MCF 10A (cell line): ENCODE data around the gene INTS11. TPM values are rescaled to one million over a fixed set of nuclear protein-coding genes. Genes with fewer than 3 reads are reported as not detected.

ENCODE experiments used
- BruUV-seq: library from RNA; stranded (reverse); fragments of 400-500 nt; replicated peaks from 2 replicates; lab custom pipeline; 2021; lab: Mats Ljungman, UMichigan
- CTCF ChIA-PET: fragments of 300-600 bp; sonication (Branson Sonifier 250); formaldehyde crosslinking; extraction: SDS; loops from one replicate; lab custom pipeline; 2021; ENCODE audit warnings: antibody characterized with exemption, inconsistent platforms; lab: Yijun Ruan, JAX
- POLR2A ChIA-PET: fragments of 300-600, 350-650 bp; sonication (Branson Sonifier 250); formaldehyde crosslinking; extraction: SDS; loops from one replicate; lab custom pipeline; 2020; ENCODE audit warnings: antibody characterized with exemption, inconsistent platforms; lab: Yijun Ruan, JAX
- DNase-seq: peaks from one replicate; pipeline ENCODE4 v3.0.0-alpha.2; 2018; ENCODE audit not compliant: unreplicated experiment
- H3K27ac Mint-ChIP-seq: one replicate; pipeline ENCODE4 v1.8.0; 2022; ENCODE audit warnings: mild to moderate bottlenecking, low read depth, mixed read lengths; ENCODE audit not compliant: unreplicated experiment
- H3K27me3 Mint-ChIP-seq: one replicate; pipeline ENCODE4 v1.8.0; 2022; ENCODE audit warnings: mixed read lengths; ENCODE audit not compliant: insufficient read depth, unreplicated experiment
- H3K36me3 Mint-ChIP-seq: one replicate; pipeline ENCODE4 v1.8.0; 2022; ENCODE audit warnings: mild to moderate bottlenecking, moderate library complexity, mixed read lengths; ENCODE audit not compliant: insufficient read depth, unreplicated experiment
- H3K4me1 Mint-ChIP-seq: one replicate; pipeline ENCODE4 v1.8.0; 2022; ENCODE audit warnings: mixed read lengths; ENCODE audit not compliant: insufficient read depth, unreplicated experiment
- H3K4me3 Mint-ChIP-seq: one replicate; pipeline ENCODE4 v1.8.0; 2022; ENCODE audit warnings: mild to moderate bottlenecking, moderate library complexity, mixed read lengths; ENCODE audit not compliant: unreplicated experiment
- H3K9me3 Mint-ChIP-seq: one replicate; pipeline ENCODE4 v1.8.0; 2022; ENCODE audit warnings: mixed read lengths; ENCODE audit not compliant: unreplicated experiment
- intact Hi-C: fragments of 100-400 bp; cut with micrococcal nuclease; formaldehyde crosslinking; loops from 2 replicates; pipeline ENCODE4 v1.14.1; 2022
- total RNA-seq: library from RNA; stranded (reverse); gene quantifications from 2 replicates; pipeline ENCODE4 v1.2.3, GENCODE V29; 2022
- TF ChIP-seq, protein P1 (sequence below): fragments of 200-600 bp; IDR thresholded peaks from one replicate; pipeline ENCODE4 v1.8.0; 2022; ENCODE audit warnings: antibody characterized with exemption, mild to moderate bottlenecking; ENCODE audit not compliant: unreplicated experiment

The INTS11 gene
- total RNA-seq, 1 experiment from 2014 or later = 122 TPM

GRCh38 chr1:1296070-1297061 lies 28.1 kb downstream of the INTS11 start:
- no TSS peak for BruUV-seq
- intact Hi-C loops = loop anchor here (10.0 kb wide), 1 partner anchor 312 kb away; the partner anchor contains the start of gene PERM1
- Mint-ChIP-seq H3K36me3 (peaks cover 23% of the 10 kb centered on the region), H3K4me3 (no peak overlapping the region), H3K9me3 (no peaks in the 10 kb centered on the region), H3K27ac (no peak overlapping the region), H3K4me1 (no peaks in the 10 kb centered on the region), H3K27me3 (no peaks in the 10 kb centered on the region)
- no peak for DNase-seq
- POLR2A ChIA-PET = interaction anchor here (0.6 kb wide), 1 partner anchor 174 kb away, joined by 3 read pairs; no protein-coding TSS in a partner anchor
- TF ChIP-seq, protein P1, sequence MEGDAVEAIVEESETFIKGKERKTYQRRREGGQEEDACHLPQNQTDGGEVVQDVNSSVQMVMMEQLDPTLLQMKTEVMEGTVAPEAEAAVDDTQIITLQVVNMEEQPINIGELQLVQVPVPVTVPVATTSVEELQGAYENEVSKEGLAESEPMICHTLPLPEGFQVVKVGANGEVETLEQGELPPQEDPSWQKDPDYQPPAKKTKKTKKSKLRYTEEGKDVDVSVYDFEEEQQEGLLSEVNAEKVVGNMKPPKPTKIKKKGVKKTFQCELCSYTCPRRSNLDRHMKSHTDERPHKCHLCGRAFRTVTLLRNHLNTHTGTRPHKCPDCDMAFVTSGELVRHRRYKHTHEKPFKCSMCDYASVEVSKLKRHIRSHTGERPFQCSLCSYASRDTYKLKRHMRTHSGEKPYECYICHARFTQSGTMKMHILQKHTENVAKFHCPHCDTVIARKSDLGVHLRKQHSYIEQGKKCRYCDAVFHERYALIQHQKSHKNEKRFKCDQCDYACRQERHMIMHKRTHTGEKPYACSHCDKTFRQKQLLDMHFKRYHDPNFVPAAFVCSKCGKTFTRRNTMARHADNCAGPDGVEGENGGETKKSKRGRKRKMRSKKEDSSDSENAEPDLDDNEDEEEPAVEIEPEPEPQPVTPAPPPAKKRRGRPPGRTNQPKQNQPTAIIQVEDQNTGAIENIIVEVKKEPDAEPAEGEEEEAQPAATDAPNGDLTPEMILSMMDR = no peak
- CTCF ChIA-PET = no interaction called here

DNA sequence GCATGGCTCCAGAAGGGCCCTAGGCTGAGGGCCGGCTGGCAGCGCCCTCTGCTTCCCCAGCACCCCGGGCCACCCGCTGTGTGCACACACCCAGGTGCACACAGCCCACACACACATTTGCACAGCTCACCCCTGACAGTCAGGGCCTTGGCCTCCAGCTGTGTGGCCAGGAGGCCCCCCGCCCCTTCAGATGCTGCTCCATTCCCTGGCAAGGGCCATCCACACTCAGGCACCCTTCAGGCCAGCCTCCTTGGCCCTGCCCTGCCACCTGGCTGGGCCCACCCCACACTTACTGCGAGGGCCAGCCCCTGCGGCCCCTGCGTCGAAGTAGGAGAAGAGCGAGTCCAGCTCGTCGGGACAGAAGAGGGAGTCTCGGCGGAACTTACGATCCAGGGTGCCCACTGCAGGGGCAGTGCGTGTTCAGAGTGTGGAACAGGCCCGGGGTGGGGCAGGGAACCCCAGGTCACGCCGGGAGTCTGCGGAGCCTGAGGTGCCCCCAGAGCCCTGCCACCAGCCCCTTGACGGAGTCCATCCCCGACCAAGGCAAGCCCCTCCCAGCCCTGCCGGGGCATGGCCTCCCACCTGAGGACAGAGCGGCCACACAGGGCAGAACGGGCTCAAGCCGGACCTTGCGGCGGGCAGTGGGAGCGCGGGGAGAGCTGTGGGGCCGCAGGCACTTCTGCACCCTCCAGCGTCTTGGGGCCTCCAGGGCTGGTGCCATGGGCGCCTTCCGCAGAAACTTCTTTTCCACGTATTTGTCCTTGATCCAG lies 29.1 kb downstream of the INTS11 start:
- Mint-ChIP-seq H3K4me3 (no peak overlapping the region), H3K9me3 (no peaks in the 10 kb centered on the region), H3K27ac (no peak overlapping the region), H3K4me1 (no peaks in the 10 kb centered on the region), H3K27me3 (no peaks in the 10 kb centered on the region), H3K36me3 (peaks cover 22% of the 10 kb centered on the region)
- no TSS peak for BruUV-seq
- intact Hi-C loops = loop anchor here (10.0 kb wide), 1 partner anchor 311 kb away; the partner anchor contains the start of gene PERM1
- no peak for DNase-seq
- POLR2A ChIA-PET = interaction anchor here (1.7 kb wide), 1 partner anchor 9 kb away, joined by 9 read pairs; no protein-coding TSS in a partner anchor
- CTCF ChIA-PET = interaction anchor here (0.6 kb wide), 1 partner anchor 33 kb away, joined by 3 read pairs; no protein-coding TSS in a partner anchor
- TF ChIP-seq, protein P1 = no peak

GRCh38 chr1:1294250-1294890 lies 30.1 kb downstream of the INTS11 start:
- intact Hi-C loops = loop anchor here (5.0 to 10.0 kb wide), 2 partner anchors 62 to 310 kb away; partner anchors contain the start of genes B3GALT6, PERM1 and SDF4
- Mint-ChIP-seq H3K27ac (no peak overlapping the region), H3K4me1 (no peaks in the 10 kb centered on the region), H3K9me3 (no peaks in the 10 kb centered on the region), H3K36me3 (peaks cover 17% of the 10 kb centered on the region), H3K4me3 (no peak overlapping the region), H3K27me3 (no peaks in the 10 kb centered on the region)
- DNase-seq = no peak
- TF ChIP-seq, protein P1 = no peak
- POLR2A ChIA-PET = interaction anchor here (0.6 to 1.7 kb wide), 2 partner anchors 8 to 177 kb away, joined by 3 to 9 read pairs; no protein-coding TSS in a partner anchor
- no TSS peak for BruUV-seq
- CTCF ChIA-PET = no interaction called here
